ENCODE data around the gene ITGA2.
"Not testable (repeated sequence)": the region's sequence is repeated elsewhere in the genome, so short reads cannot be mapped to it uniquely, and the experiment has no call there.

Gene ITGA2

DNA sequence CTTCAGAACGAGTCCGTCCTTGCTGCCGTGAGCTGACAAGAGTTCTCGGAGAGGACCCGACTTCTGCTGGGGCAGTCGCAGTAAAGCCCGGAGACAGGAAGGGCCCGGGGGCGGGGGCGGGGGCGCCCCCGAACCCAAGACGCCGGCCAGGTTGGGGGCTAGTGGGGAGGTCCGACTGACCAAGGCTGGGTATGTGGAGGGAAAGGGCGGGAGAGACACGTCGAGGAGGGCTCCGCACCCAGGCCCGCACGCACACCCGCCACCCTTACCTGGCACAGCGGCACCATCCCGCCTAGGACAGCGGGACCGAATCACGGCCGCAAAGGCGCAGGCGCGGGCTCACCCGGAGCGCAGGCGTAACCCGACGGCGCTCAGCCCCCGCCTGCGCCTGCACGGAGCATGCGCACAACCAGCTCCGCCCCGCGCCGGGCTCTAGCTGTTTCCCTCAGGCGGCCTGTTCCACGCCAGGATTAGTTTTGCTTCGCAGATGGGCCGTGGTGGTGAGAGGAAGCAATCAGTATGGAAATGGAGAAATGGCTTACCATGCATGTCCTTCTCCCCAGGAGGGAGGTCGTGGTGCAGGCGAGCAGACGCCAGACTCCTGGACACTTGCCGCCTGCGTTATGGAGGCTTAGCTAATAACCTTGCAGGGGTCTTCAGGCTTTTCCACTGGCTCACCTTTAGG lies 120.4 kb downstream of the ITGA2 start, which contains the start of gene MOCS2:
MOCS2 (minus strand) TSS at position 315 of the 685 bp plus-strand sequence. CDS start 2,583 bp downstream, outside the sequence.
- DNase-seq, result peak; percentile 68

DNA sequence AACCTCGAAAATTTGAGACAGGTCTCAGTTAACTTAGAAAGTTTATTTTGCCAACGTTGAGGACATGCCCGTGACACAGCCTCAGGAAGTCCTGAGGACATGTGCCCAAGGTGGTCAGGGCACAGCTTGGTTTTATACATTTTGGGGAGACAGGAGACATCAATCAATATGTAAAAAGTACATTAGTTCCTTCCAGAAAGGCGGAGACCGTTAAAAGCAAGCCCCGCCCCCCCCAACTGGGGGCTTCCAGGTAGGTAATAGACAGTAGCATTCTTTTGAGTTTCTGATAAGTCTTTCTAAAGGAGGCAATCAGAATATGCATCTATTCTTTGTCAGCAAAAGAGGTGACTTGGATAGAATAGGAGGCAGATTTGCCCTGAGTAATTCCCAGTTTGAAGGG lies 121.0 kb downstream of the ITGA2 start:
- no peak for DNase-seq

DNA sequence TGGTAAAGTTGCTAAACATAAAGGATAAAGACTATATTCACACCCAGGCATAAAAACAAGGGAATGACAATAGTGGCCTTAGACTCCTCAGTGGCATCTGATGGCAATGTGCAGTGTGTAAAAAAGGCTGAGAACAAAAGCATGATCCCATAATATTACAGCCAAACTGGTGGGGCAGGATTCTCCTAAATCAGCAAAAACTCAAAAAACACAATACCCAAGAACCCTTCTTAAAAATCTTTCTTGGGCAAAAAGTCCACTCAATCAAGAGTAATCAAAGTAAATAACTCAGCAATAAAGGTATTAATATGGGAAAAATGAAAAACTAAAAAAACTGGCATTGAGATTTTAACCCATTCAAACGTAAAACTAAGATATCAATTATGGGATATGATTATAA lies 122.0 kb downstream of the ITGA2 start:
- no peak for DNase-seq

DNA sequence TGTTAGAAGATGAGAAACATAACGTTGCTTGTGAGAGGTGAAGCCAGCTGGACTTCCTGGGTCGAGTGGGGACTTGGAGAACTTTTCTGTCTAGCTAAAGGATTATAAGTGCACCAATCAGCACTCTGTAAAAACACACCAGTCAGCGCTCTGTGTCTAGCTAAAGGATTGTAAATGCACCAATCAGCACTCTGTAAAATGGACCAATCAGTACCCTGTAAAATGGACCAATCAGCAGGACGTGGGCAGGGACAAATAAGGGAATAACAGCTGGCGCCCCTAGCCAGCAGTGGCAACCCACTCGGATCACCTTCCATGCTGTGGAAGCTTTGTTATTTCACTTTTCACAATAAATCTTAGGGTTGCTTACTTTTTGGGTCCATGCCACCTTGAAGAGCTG lies 123.2 kb downstream of the ITGA2 start:
- DNase-seq, result not testable (repeated sequence)

DNA sequence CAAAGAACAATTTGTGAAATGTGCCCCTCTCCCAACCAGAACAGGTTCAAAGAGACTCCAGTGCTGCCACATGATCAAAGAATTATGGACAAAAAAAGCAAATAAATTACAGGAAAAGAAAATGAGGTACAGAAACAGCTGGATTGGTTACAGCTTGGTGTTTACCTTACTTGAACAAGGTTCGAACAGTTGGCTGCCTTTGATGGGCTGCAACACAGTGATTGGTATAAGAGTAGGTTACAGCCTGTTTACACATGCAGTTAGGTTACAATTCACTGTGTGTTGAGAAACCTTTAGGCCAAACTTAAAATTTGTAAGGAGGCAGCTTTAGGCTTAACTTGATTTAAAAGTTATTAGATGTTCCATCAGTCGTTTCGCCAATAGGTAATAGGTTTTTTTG lies 123.8 kb downstream of the ITGA2 start:
- DNase-seq, result no peak

DNA sequence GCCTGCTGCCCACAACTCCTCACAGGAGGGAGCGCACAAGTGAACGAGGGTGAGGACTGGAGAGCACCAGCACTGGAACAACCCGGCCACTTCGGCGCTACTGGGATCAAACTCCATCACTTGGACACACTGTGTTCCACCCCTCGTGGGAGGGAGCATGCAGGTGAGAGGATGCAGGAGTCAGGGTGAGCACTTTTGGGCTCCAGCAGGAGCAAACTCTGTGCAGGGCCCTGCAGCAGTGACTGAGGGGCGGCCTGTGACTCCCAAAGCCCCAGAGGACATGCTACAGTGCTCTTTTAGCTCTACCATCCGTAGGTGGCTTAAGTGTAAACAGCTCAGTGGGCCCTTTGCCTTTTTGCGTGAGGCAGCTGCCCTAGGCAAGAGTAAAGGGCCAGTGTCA lies 124.8 kb downstream of the ITGA2 start:
- DNase-seq, result no peak

DNA sequence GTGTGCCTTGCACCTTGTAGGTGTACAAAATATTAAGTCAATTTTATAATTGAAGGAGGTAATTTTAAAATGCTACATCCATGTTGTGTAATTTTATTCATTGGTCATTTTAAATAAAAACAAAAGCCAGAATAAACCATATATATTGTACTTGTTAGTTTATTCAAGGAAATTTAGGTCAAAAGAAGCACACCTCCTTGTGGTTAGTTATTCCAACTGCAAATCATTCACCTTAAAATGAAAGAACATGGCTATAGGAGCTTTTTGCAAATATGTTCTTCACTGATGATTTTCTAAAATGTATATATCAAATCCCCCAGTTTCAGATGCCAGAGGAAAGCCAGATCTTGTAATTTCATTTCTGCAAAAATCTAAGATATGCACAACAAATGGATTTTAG lies 125.8 kb downstream of the ITGA2 start:
- no peak for DNase-seq

DNA sequence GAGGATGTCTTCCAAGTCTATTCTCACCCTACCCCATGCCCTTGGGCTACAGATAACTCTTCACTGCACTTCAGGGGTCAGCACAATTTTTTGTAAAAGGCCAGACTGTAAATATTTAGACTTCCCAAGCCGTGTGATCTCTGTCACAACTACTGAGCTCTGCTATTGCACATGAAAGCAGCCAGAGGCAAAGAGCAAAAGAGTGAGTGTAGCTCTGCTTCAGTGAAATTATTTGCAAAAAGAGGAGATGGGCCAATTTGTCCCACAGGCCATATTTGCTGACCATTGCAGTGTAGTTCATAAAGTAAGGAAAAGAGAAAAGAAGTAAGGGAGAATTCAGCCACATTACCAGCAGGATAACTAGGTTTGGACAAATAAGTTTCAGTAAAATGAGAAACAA lies 127.4 kb downstream of the ITGA2 start:
- no peak for DNase-seq

DNA sequence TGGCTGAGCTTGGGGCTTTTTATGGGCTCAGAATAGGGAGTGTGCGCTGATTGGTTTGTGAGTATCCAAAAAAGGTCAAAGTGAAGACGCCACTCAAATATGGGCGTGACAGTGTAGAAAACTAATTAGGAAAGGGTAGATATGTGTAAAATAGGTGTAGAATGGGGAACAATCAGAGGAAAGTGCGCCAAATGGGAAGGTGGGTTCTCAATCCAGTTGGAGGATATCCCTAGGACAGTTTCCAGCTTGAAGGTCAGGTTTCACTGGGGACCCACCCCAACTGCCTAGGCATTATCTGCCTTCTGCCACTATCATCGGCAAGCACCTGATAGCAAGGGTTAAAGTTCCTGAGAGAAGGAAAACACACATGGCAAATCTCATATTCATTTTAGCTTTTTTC lies 129.7 kb downstream of the ITGA2 start:
- DNase-seq, result no peak

DNA sequence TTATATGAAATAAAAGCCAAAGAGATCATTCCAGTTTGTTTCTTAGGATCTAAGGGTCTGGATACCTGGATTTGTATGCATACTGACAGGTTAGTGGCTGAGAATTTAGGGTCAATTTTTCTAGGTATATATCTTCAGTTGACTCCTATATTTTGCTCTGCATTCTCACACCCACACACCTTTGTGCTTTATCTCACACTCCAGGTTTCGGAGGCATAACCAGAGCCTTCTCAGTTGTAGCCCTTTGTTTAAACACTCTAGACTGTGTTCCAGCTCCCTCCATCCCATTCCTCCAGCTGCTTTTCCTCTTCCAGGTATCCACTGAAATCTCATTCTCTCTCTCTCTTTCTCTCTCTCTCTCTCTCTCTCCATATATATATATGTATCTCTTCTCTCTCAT lies 131.0 kb downstream of the ITGA2 start:
- no peak for DNase-seq

DNA sequence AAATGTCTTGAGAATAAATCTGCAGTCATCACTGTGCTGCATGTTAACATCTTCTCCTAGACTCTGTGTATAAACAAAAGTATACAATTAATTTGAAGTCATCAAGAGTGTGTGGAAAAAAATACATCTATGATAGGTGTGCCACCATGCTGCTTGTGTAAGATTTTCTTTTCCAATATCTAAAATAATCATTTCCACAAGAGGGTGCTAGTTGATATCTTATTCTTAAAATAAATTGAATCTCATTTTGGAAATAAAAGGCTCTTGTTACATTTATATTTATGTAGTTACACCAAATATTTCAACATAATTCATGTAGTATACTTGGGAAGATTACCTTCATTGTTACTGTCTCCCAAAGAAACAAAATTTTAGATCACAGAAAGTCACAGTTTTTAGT lies 134.6 kb downstream of the ITGA2 start:
- no peak for DNase-seq

DNA sequence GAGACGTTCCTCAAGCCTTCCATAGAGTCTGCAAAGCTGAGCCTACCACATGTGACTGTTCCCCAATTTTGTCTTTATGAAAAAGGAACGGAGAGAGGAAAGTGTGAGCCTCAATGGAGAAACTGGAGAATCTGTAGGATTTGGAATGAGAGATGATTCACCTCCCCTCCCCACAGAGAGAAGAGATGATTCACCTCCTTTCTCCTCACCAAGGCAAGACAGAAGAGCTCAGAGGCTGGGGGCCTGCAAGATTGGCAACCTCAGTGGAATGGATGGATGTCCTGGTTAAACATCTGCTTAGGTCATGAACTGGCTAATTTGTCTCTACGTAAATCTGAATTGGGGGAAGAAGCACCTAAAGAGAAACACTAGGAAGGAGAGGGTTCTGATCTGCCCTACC lies 137.4 kb downstream of the ITGA2 start:
- DNase-seq, result no peak

DNA sequence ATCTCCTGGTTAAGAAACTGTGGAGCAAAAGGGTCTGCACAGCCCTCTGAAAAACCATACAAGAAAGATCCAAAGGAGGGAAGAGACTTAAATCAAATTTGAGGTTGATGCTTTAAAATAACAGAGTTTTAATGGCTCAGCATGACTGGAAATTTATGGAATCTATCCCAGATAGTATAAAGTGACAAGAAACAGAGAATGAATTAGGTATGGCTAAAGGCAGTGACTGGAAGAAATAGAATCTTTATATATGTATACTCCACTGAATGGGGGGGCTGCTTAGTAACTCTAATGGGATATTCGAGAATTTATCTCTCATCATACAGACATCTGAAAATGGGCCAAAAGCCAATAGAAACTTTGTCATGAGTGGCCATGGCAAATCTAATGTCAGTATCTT lies 138.0 kb downstream of the ITGA2 start:
- no peak for DNase-seq

DNA sequence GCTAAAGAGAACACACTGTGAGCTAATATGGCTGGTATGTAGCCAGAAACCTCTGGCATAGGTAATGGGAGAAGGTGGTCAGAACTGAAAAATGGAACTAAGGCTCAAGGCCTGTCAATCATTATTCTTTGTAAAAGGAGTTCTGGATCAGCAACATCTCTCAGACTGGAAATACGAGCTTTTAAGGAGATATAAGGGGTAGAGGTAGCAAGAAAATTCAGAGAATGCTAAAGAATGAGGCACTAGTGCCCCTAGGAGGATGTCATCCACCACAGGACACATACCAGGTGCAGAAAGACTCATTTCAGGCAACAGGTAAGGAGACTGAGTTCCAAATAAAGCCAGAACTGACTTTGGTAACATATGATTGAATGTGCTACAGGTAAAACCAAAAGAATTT lies 139.3 kb downstream of the ITGA2 start:
- no peak for DNase-seq

DNA sequence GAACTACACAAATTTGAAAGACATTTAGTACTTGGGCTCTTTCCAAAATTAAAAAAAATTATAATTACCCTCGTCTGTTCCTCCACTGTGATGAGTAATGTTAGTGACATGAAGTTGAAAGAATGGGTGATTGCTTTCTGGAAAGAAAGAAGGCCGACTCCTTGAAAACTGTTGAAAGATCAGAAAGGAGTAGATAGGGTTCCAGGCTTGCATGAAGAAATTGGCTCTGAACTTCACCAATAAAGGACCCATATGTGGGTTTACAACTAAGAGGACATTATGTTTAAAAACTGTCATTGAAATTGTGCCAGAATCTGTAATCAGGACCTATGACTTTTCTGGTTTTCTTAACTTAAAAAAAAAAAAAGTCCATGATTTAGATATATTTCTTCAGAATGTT lies 141.1 kb downstream of the ITGA2 start:
- no peak for DNase-seq

DNA sequence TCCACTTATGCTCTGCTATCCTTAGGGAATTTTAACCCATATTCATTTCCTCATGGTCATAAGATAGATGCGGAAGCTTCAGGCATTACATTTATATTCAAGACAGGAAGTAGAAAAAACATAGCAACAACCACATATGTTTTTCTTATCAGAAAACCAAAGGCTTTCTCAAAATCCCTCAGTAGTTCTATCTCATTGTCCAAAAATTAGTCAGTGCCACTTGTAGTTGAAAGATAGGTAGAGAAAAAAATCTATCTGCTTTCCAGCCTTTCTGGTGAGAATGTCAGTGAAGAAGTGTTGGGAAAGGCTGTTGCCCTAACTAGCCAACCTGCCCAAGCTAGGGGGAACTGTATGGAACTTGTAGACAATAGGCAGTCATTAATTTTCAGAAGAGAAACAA lies 143.9 kb downstream of the ITGA2 start:
- no peak for DNase-seq

Measured in NCI-H2029 treated with DMSO at 0.1 percent for 48 hours (cell line).